AG04450 (cell line): Measurements from ENCODE around the gene CFAP126. TPM values are rescaled to one million over a fixed set of nuclear protein-coding genes. Genes with fewer than 3 reads are reported as not detected.
"Not testable (repeated sequence)": the region's sequence is repeated elsewhere in the genome, so short reads cannot be mapped to it uniquely, and the experiment has no call there.

Experiments used
- CTCF ChIA-PET: fragments of 300-600, 350-600 bp; formaldehyde crosslinking; extraction: SDS; loops from one replicate; lab custom pipeline; 2022; ENCODE audit warnings: antibody characterized with exemption, inconsistent platforms; lab: Charles Lee
- POLR2A ChIA-PET: fragments of 350-600 bp; formaldehyde crosslinking; extraction: SDS; loops from one replicate; lab custom pipeline; 2021; ENCODE audit warnings: antibody characterized with exemption, inconsistent platforms; lab: Yijun Ruan, JAX
- DNase-seq: peaks from one replicate; pipeline ENCODE4 v3.0.0-alpha.2; 2011; ENCODE audit warnings: low read depth, low spot score
- H3K27ac ChIP-seq: one replicate; pipeline ENCODE4 v1.5.1; 2012; ENCODE audit warnings: low read depth, low read length, control low read depth
- H3K27me3 ChIP-seq: one replicate; pipeline ENCODE4 v1.6.0; 2012; ENCODE audit warnings: low read length; ENCODE audit not compliant: control insufficient read depth, insufficient read depth
- H3K4me3 ChIP-seq: 2 replicates; pipeline ENCODE4 v1.5.1; 2011; ENCODE audit warnings: mild to moderate bottlenecking, low read depth, low read length, control low read depth
- H3K9me3 ChIP-seq: 2 replicates; pipeline ENCODE4 v1.5.1; 2012; ENCODE audit warnings: low read length; ENCODE audit not compliant: control insufficient read depth, insufficient read depth
- CTCF ChIP-seq: IDR thresholded peaks from 2 replicates; pipeline ENCODE4 v1.5.1; 2011; ENCODE audit warnings: low read depth, low read length, control low read depth, inconsistent platforms
- polyA plus RNA-seq: library from polyadenylated mRNA; depleted of rRNA; stranded (reverse); fragments of >200 nt; gene quantifications from 2 replicates; pipeline ENCODE4 v1.2.3, GENCODE V29; 2011

Gene CFAP126
- polyA plus RNA-seq, 1 experiment: not detected

GRCh38 chr1:161404051-161404597 is 36.4 kb upstream of the CFAP126 start:
- CTCF ChIA-PET: no interaction called here
- Histone ChIP-seq H3K9me3 (no peaks in the 10 kb centered on the region; the same call in 1 of the 2 replicates), H3K27me3 (peaks cover 3% of the 10 kb centered on the region), H3K27ac (no peak overlapping the region), H3K4me3 (no peak overlapping the region)
- POLR2A ChIA-PET: interaction anchor here (0.6 kb wide), 1 partner anchor 12 kb away, joined by 4 read pairs; no protein-coding TSS in a partner anchor
- no peak for TF ChIP-seq CTCF
- DNase-seq: no peak

- DNase-seq: no peak
- no peak for TF ChIP-seq CTCF
- peaks cover 3% of the 10 kb centered on the region for H3K27me3 ChIP-seq
- POLR2A ChIA-PET: no interaction called here
- CTCF ChIA-PET: interaction anchor here (0.5 kb wide), 1 partner anchor 38 kb away, joined by 3 read pairs; no protein-coding TSS in a partner anchor
- H3K4me3 ChIP-seq: no peak overlapping the region
- no peak overlapping the region for H3K27ac ChIP-seq
- H3K9me3 ChIP-seq: no peaks in the 10 kb centered on the region; the same call in 1 of the 2 replicates
Observed at GRCh38 chr1:161402446-161402845, 34.8 kb upstream of the CFAP126 start.

- Histone ChIP-seq H3K27me3 (peaks cover under 1% of the 10 kb centered on the region), H3K4me3 (peak overlapping the region; percentile 92), H3K27ac (peak overlapping the region; percentile 100), H3K9me3 (no peaks in the 10 kb centered on the region; the same call in 1 of the 2 replicates)
- POLR2A ChIA-PET: interaction anchor here (1.3 kb wide), 1 partner anchor 10 kb away, joined by 5 read pairs; no protein-coding TSS in a partner anchor
- CTCF ChIA-PET: interaction anchor here (1.6 kb wide), 1 partner anchor 17 kb away, joined by 8 read pairs; no protein-coding TSS in a partner anchor
- peak; percentile 51 for TF ChIP-seq CTCF
- DNase-seq: peak; percentile 81
Observed at GRCh38 chr1:161399257-161399998, 31.8 kb upstream of the CFAP126 start.

- DNase-seq: no peak
- peak overlapping the region; percentile 100 for H3K27ac ChIP-seq
- TF ChIP-seq CTCF: no peak
- H3K4me3 ChIP-seq: peak overlapping the region; percentile 92
- no peaks in the 10 kb centered on the region; the same call in 1 of the 2 replicates for H3K9me3 ChIP-seq
- ChIA-PET CTCF (no interaction called here), POLR2A (no interaction called here)
- H3K27me3 ChIP-seq: no peaks in the 10 kb centered on the region
Observed at GRCh38 chr1:161398900-161399256, 31.2 kb upstream of the CFAP126 start.

- CTCF ChIA-PET, H3K4me3 ChIP-seq, H3K9me3 ChIP-seq, DNase-seq, H3K27ac ChIP-seq, H3K27me3 ChIP-seq, POLR2A ChIA-PET: not testable (repeated sequence)
Observed at GRCh38 chr1:161397038-161397437, 29.4 kb upstream of the CFAP126 start.
